D341Med (cell line): Measurements from ENCODE around the gene RELN.
A peak's percentile ranks its signal among the peaks of the same experiment; 100 is the strongest.
"Not testable (repeated sequence)": the region's sequence is repeated elsewhere in the genome, so short reads cannot be mapped to it uniquely, and the experiment has no call there.

Source experiments
- DNase-seq: peaks from one replicate; pipeline ENCODE4 v3.0.0; 2012; ENCODE audit warnings: low spot score

Gene RELN

GRCh38 chr7:103989200-103989784 is at the start of gene RELN:
RELN (minus strand) TSS chr7:103989658; CDS start chr7:103989356, 302 bp downstream.
- peak; percentile 86 for DNase-seq

- no peak for DNase-seq
Measured at GRCh38 chr7:104038136-104038535, 48.7 kb upstream of the RELN start.

GRCh38 chr7:104036889-104037288 is 47.4 kb upstream of the RELN start:
- not testable (repeated sequence) for DNase-seq

GRCh38 chr7:104035351-104035750 is 45.9 kb upstream of the RELN start:
- no peak for DNase-seq

GRCh38 chr7:104034679-104035078 is 45.2 kb upstream of the RELN start:
- DNase-seq = no peak

GRCh38 chr7:104033837-104034236 is 44.4 kb upstream of the RELN start:
- DNase-seq = no peak

GRCh38 chr7:104032486-104032885 is 43.0 kb upstream of the RELN start:
- DNase-seq = no peak

GRCh38 chr7:104029765-104030164 is 40.3 kb upstream of the RELN start:
- DNase-seq = no peak

- DNase-seq = no peak
Measured at GRCh38 chr7:104024632-104025031, 35.2 kb upstream of the RELN start.

GRCh38 chr7:104023100-104023499 is 33.6 kb upstream of the RELN start:
- DNase-seq = no peak

- DNase-seq = no peak
Measured at GRCh38 chr7:104018425-104018824, 29.0 kb upstream of the RELN start.

- no peak for DNase-seq
Measured at GRCh38 chr7:104017001-104017400, 27.5 kb upstream of the RELN start.

- no peak for DNase-seq
Measured at GRCh38 chr7:104012835-104013234, 23.4 kb upstream of the RELN start.

GRCh38 chr7:104011829-104012228 is 22.4 kb upstream of the RELN start:
- DNase-seq = no peak

GRCh38 chr7:104010052-104010909 is 20.8 kb upstream of the RELN start:
- no peak for DNase-seq

- DNase-seq = no peak
Measured at GRCh38 chr7:104008107-104008506, 18.6 kb upstream of the RELN start.

GRCh38 chr7:104007614-104008013 is 18.2 kb upstream of the RELN start:
- DNase-seq = no peak

GRCh38 chr7:104005197-104005596 is 15.7 kb upstream of the RELN start:
- DNase-seq = no peak

- no peak for DNase-seq
Measured at GRCh38 chr7:103996639-103997038, 7.2 kb upstream of the RELN start.

GRCh38 chr7:103996017-103996551 is 6.6 kb upstream of the RELN start:
- no peak for DNase-seq

GRCh38 chr7:103995554-103995953 is 6.1 kb upstream of the RELN start:
- no peak for DNase-seq

- no peak for DNase-seq
Measured at GRCh38 chr7:103993551-103993950, 4.1 kb upstream of the RELN start.

GRCh38 chr7:103991406-103991805 is 1.9 kb upstream of the RELN start:
- DNase-seq = no peak
